Ovary (tissue), 9 donors: ENCODE measurements around the gene YAF2. TPM values are rescaled to one million over a fixed set of nuclear protein-coding genes. Genes with fewer than 3 reads are reported as not detected.

ENCODE experiments used
- DNase-seq, 5 donors: peaks; one replicate each; pipeline ENCODE4 v3.0.0-alpha.2; 2019 to 2020
- H3K27ac ChIP-seq, 2 donors: fragments of 200-600 bp; one replicate each; pipeline versions ENCODE4 v1.5.1 to v1.8.0; 2019 to 2022
- H3K27me3 ChIP-seq: fragments of 200-600 bp; one replicate; pipeline ENCODE4 v1.8.0; 2022
- H3K36me3 ChIP-seq: fragments of 200-600 bp; sonication (generic); one replicate; pipeline ENCODE4 v1.5.1; 2019
- H3K4me1 ChIP-seq: one replicate; pipeline ENCODE4 v1.8.1; 2013; ENCODE audit warnings: mild to moderate bottlenecking, moderate library complexity; ENCODE audit not compliant: insufficient read depth
- H3K4me3 ChIP-seq: fragments of 200-600 bp; sonication (generic); one replicate; pipeline ENCODE4 v1.5.1; 2017
- H3K9me3 ChIP-seq, 2 donors: fragments of 200-600 bp in 1 of 2; sonication (generic) in 1 of 2; one replicate each; pipeline versions ENCODE4 v1.5.1 to v1.8.1; 2013 to 2019; ENCODE audit warnings: mild to moderate bottlenecking in 1 of 2, moderate library complexity in 1 of 2
- EP300 ChIP-seq: sonication (generic); formaldehyde crosslinking; IDR thresholded peaks from one replicate; pipeline ENCODE4 v1.6.1; 2017; ENCODE audit warnings: antibody characterized with exemption
- POLR2A ChIP-seq: fragments of 450-650 bp; IDR thresholded peaks from one replicate; pipeline ENCODE4 v1.6.1; 2017; ENCODE audit warnings: antibody characterized with exemption, mild to moderate bottlenecking, moderate library complexity
- WGBS, 3 donors: extraction: QIAGEN DNeasy Blood & Tissue Kit in 1 of 3; methylation state at CpG; one replicate each; pipeline versions ENCODE4 v1.1.5 to v1.1.7; 2013 to 2017; 5-methylcytosine and 5-hydroxymethylcytosine counted together
- intact Hi-C, 4 donors: fragments of 100-400 bp; cut with DNase I; formaldehyde crosslinking; loops; one replicate each; pipeline versions ENCODE4 v1.11.0 to v1.15.1; 2022 to 2023
- polyA plus RNA-seq, 2 donors: library from polyadenylated mRNA; stranded (reverse); fragments of 200-250 nt in 1 of 2; fragments of 350-450 nt in 1 of 2; fragmentation: Illumina TruSeq in 1 of 2; extraction: RNeasy Lipid Tissue Mini Kit (QIAGEN cat#74804) in 1 of 2; gene quantifications; one replicate each; pipeline ENCODE4 v1.2.3, GENCODE V29; 2013 to 2014
- total RNA-seq, 7 donors: library from RNA; depleted of rRNA in 2 of 7; stranded (reverse); fragments of >200 nt in 2 of 7; fragmentation: NEBNext Ultra II Directional in 3 of 7; extraction: Animal tissue kit (Norgen Biotek cat#: 25700) in 3 of 7; gene quantifications; one replicate each; pipeline versions ENCODE4 v1.1.0 to v1.2.4, GENCODE V29; 2016 to 2023
- TF ChIP-seq, protein P1 (sequence below), 3 donors: fragments of 450-650 bp in 2 of 3; fragments of 200-600 bp in 1 of 3; IDR thresholded peaks; one replicate each; pipeline versions ENCODE4 v1.5.1 to v1.8.0; 2016 to 2022; ENCODE audit warnings: antibody characterized with exemption in 3 of 3, mild to moderate bottlenecking in 1 of 3
- donor health status: DM: no; HTN: no; CAD: no; lungs with moderate emphysema.
- donor health status: DM: no; HTN: no; CAD: no.
- donor health status: Bipolar disorder and iron deficiency.
- donor health status: DM: yes; HTN: yes; CAD: no.
- donor health status: DM: no; HTN: no; CAD: no.
- donor health status: DM: yes; HTN: yes; CAD: no.

Gene YAF2
- total and polyA plus RNA-seq, 9 donors, result 14.3 to 47.7 (median 35.1) TPM

- intact Hi-C loops, result no loop called here
- DNase-seq, result no peak
- Histone ChIP-seq H3K27me3 (no peaks in the 10 kb centered on the region), H3K36me3 (no peaks in the 10 kb centered on the region), H3K27ac (no peak overlapping the region), H3K4me1 (no peaks in the 10 kb centered on the region), H3K9me3 (no peaks in the 10 kb centered on the region), H3K4me3 (no peak overlapping the region)
- TF ChIP-seq POLR2A, result no peak
- TF ChIP-seq, protein P1, sequence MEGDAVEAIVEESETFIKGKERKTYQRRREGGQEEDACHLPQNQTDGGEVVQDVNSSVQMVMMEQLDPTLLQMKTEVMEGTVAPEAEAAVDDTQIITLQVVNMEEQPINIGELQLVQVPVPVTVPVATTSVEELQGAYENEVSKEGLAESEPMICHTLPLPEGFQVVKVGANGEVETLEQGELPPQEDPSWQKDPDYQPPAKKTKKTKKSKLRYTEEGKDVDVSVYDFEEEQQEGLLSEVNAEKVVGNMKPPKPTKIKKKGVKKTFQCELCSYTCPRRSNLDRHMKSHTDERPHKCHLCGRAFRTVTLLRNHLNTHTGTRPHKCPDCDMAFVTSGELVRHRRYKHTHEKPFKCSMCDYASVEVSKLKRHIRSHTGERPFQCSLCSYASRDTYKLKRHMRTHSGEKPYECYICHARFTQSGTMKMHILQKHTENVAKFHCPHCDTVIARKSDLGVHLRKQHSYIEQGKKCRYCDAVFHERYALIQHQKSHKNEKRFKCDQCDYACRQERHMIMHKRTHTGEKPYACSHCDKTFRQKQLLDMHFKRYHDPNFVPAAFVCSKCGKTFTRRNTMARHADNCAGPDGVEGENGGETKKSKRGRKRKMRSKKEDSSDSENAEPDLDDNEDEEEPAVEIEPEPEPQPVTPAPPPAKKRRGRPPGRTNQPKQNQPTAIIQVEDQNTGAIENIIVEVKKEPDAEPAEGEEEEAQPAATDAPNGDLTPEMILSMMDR (IDR thresholded peaks at IDR 0.05), result no peak
Measured at GRCh38 chr12:42199007-42199406, 39.0 kb downstream of the YAF2 start.

DNA sequence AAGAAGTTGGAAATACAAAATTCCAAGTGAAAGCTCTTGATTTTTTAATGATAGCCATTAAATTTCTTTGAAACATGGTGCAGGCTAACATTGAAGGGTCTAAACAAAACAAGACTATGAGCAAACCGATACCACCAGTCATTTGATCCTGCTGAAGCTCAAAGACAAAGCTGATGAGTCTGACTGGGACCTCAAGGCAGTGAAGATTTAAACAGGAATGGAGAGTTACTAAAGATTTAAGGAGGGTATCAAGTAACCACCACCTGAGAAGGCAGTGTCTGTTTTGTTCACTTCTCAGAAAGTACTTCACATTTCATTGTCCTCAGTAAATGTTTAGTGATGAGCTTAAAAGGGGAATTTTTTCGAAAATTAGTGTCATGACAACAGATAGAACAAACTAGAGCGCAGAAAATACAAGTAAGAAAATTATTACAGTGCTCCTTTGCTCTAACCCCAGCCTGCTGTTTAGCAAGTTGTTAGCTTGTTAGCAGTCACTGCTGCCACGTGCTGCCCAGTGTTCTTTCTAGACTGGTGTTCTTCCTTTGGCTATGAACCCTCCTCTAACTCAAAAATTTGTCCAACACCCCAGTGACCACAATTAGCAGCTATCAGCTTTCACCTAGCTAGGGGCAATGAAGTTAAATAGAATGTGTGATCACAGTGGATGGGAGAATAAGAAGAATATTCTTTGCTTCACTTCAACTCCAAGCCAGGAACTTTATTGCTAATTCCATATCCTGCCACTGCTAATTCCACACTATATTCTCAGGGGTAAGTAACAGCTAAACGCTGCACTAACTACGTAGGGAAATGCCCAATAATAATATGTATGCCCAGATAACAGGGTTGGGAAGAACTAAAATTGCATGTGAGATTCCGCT lies 41.1 kb downstream of the YAF2 start:
- no peaks in the 10 kb centered on the region for H3K27me3 ChIP-seq
- H3K36me3 ChIP-seq, result no peaks in the 10 kb centered on the region
- WGBS, 3 donors, result 87 to 90% (median 89%) methylated on average over 7 of the region's 7 CpGs
- TF ChIP-seq EP300 (no peak), POLR2A (no peak)
- TF ChIP-seq, protein P1 (IDR thresholded peaks at IDR 0.05), result no peak
- H3K27ac ChIP-seq, result no peak overlapping the region
- no peak overlapping the region for H3K4me3 ChIP-seq
- H3K9me3 ChIP-seq, result no peaks in the 10 kb centered on the region
- DNase-seq, result no peak
- intact Hi-C loops, result no loop called here
- H3K4me1 ChIP-seq, result no peaks in the 10 kb centered on the region

- Histone ChIP-seq H3K27ac (no peak overlapping the region), H3K9me3 (no peaks in the 10 kb centered on the region), H3K4me1 (no peaks in the 10 kb centered on the region), H3K36me3 (no peaks in the 10 kb centered on the region), H3K4me3 (no peak overlapping the region), H3K27me3 (peaks cover 2% of the 10 kb centered on the region)
- 96 to 97% (median 96%) methylated on average over 6 of the region's 6 CpGs for WGBS, 3 donors
- no peak for DNase-seq
- no peak for TF ChIP-seq EP300
- TF ChIP-seq POLR2A, result no peak
- TF ChIP-seq, protein P1 (IDR thresholded peaks at IDR 0.05), result no peak
- intact Hi-C loops, result no loop called here
Measured at GRCh38 chr12:42192686-42193085, 45.4 kb downstream of the YAF2 start.

DNA sequence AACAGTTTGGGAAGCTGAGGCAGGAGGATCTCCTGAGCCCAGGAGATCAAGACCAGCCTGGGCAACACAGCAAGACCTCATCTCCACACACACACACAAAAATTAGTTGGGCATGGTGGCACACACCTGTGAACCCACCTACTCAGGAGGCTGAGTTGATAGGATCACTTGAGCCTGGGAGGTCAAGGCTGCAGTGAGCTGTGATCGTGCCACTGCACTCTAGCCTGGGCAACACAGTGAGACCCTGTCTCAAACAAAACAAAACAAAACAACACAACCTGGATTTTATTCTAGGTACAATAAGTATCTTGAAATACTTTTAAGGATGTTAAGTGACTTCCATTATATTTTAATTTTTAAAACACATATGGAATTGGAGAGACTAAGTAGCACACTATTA lies 45.8 kb downstream of the YAF2 start:
- Histone ChIP-seq H3K27ac (no peak overlapping the region), H3K4me3 (no peak overlapping the region), H3K9me3 (no peaks in the 10 kb centered on the region), H3K27me3 (peaks cover 2% of the 10 kb centered on the region), H3K36me3 (no peaks in the 10 kb centered on the region), H3K4me1 (no peaks in the 10 kb centered on the region)
- 91 to 100% (median 98%) methylated on average over 1 of the region's 1 CpG for WGBS, 3 donors
- intact Hi-C loops, result no loop called here
- TF ChIP-seq POLR2A, result no peak
- TF ChIP-seq, protein P1 (IDR thresholded peaks at IDR 0.05), result no peak
- no peak for TF ChIP-seq EP300
- no peak for DNase-seq
